Activated CD8-positive, alpha-beta memory T cell treated with anti-CD3 and anti-CD28 coated beads for 24 hours (primary cell): ENCODE data around the gene NAA35.

ENCODE experiments used
- DNase-seq: peaks from one replicate; pipeline ENCODE4 v3.0.0-alpha.2; 2020

The NAA35 gene

DNA sequence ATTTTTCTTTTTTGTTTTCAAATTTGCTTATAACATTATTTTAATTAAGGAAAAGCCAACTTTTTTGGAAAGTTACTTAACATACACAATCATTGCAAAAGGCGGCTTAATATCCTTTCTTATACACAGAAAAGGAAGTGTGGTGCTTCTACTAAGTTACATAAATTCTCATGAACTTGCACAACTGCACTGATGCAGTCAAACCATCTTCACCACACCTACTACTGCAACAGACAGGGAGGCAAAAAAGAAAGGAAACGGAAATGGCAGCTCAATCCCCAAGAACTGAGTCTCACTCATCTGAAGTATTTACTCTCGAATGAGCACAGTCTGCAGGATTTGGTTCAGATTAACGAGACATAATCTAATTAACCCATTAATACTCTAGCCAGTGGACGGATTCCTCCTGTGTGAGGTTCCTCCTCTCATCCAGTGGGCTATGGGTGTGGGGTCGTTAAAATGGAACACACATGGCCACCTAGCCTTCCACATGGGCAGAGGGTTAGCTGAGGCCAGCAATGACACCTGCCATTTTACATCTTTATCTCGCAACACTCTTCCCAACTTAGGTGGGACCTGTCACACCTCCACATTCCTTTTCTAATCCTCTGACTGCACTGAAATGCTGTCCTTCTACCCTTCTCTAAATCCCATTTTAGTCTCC lies 128.4 kb downstream of the NAA35 start:
- DNase-seq = no peak
